ENCODE results near the gene SLC38A6. TPM values are rescaled to one million over a fixed set of nuclear protein-coding genes. Genes with fewer than 3 reads are reported as not detected.
A peak's percentile ranks its signal among the peaks of the same experiment; 100 is the strongest.

SLC38A6 gene
- total RNA-seq, 6 experiments from 2014 or later, result 9.7 to 13.8 (median 11.1) TPM

GRCh38 chr14:60975551-60975950, 5.5 kb upstream of the SLC38A6 start:
- no peaks in the 10 kb centered on the region for H3K9me3 Mint-ChIP-seq

DNA sequence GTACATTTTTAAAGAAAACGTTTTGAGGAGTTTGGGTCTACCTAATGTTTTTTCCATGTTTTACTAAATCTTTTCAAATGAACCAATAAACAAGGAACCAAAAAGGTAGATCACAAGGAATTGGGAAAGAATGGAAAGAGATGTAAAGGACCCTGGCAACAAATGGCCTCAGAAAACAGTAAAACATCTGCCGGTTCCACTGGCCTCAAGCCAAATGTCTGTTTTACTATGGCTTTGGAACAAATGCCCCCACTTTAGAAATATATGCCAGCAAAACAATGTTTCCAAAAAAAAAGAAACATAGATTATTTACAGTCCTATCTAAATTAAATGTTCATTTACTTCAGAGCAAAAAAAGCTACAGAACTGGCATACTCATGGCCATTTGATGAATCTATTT, 3.2 kb upstream of the SLC38A6 start:
- H3K27me3 Mint-ChIP-seq (ENCODE audit: insufficient read depth), result no peaks in the 10 kb centered on the region
- no peak overlapping the region for H3K27ac Mint-ChIP-seq
- no peak for DNase-seq
- H3K36me3 Mint-ChIP-seq (ENCODE audit: low read depth), result peaks cover 35% of the 10 kb centered on the region
- H3K4me1 Mint-ChIP-seq (ENCODE audit: low read depth), result peaks cover 4% of the 10 kb centered on the region
- TF ChIP-seq CTCF (IDR thresholded peaks at IDR 0.05), result no peak
- peak overlapping the region; percentile 45 for H3K4me3 Mint-ChIP-seq
- no peaks in the 10 kb centered on the region for H3K9me3 Mint-ChIP-seq

More at GRCh38 chr14:60975551-60975950, 5.5 kb upstream of the SLC38A6 start:
- Mint-ChIP-seq H3K27ac (no peak overlapping the region), H3K4me1 (ENCODE audit: low read depth) (peaks cover 4% of the 10 kb centered on the region), H3K36me3 (ENCODE audit: low read depth) (peaks cover 39% of the 10 kb centered on the region), H3K4me3 (no peak overlapping the region), H3K27me3 (ENCODE audit: insufficient read depth) (no peaks in the 10 kb centered on the region)
- DNase-seq, result no peak
- TF ChIP-seq CTCF (IDR thresholded peaks at IDR 0.05), result no peak

DNA sequence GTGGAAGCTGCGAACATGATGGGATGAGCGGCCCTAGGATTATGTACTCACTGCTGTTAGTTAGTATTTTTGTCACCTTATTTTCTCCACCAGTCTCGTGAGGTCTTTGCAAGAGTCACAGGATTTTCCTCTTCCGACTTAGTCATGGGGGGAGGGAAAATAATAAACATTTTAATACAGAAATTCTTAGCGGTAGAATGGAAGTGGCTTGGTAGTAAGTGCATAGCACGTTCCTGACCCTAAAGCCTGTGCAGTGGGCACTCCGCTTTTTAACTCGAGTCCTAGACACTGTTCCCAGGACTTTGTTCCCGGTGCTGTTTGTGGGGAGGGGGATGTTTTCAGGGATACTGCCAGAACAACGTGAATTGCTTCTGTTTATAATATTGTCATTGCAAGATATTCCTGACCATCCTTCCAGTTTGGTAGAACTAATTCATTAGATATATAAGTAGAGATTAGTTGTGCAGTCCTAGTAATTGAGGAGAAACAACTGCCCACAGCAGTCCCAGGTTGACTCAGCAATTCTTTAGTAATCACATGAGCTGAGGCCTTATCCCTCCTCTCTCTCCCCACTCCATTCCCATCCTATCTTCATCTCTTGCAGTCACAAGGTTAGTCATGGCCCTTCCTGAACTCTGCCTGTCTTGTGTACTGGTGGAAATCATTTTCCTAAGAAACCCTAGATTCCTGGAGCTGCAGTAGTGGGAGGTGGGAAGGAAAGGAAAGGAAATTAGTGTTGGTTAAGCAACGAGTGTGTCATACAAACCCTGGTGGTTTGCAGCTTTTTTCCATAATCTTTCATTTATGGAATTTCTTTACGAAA, 799 bp downstream of the SLC38A6 start:
- TF ChIP-seq CTCF (IDR thresholded peaks at IDR 0.05), result no peak
- H3K27ac Mint-ChIP-seq, result no peak overlapping the region
- no peaks in the 10 kb centered on the region for H3K9me3 Mint-ChIP-seq
- H3K4me3 Mint-ChIP-seq, result no peak overlapping the region
- H3K36me3 Mint-ChIP-seq (ENCODE audit: low read depth), result peaks cover 29% of the 10 kb centered on the region
- DNase-seq, result peak; percentile 77
- H3K4me1 Mint-ChIP-seq (ENCODE audit: low read depth), result no peaks in the 10 kb centered on the region; the same call in 1 of the 2 replicates
- no peaks in the 10 kb centered on the region for H3K27me3 Mint-ChIP-seq (ENCODE audit: insufficient read depth)

- DNase-seq, result no peak
- H3K27me3 Mint-ChIP-seq (ENCODE audit: insufficient read depth), result no peaks in the 10 kb centered on the region
- H3K4me1 Mint-ChIP-seq (ENCODE audit: low read depth), result no peaks in the 10 kb centered on the region; the same call in 1 of the 2 replicates
- H3K4me3 Mint-ChIP-seq, result no peak overlapping the region
- no peak for TF ChIP-seq CTCF (IDR thresholded peaks at IDR 0.05)
- H3K36me3 Mint-ChIP-seq (ENCODE audit: low read depth), result peaks cover 18% of the 10 kb centered on the region
- no peaks in the 10 kb centered on the region for H3K9me3 Mint-ChIP-seq
- no peak overlapping the region for H3K27ac Mint-ChIP-seq
Observed at GRCh38 chr14:60984196-60984595, 3.2 kb downstream of the SLC38A6 start.

DNA sequence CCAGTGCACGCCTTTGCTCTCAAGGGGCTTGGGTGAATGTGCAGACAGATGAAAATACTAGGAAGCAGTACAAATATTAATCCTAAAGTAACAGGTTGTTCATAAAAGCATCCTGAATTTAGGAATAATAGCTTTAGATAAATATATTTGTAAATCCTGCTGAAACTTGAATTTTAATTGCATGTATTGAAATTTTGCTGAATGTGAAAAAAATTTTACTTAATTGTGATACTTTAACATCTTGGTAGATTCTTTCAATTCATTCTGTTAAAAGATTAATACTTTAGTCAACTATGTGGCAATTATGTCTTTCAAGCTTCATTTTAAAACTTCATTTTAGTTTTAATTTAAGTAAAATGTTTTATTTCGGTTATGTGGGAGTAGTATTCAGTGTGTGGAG, 5.5 kb downstream of the SLC38A6 start:
- no peaks in the 10 kb centered on the region for H3K4me1 Mint-ChIP-seq (ENCODE audit: low read depth)
- DNase-seq, result no peak

More for the DNA sequence above, 5.5 kb downstream of the SLC38A6 start:
- Mint-ChIP-seq H3K27me3 (ENCODE audit: insufficient read depth) (0 out of 2 replicates have a peak, but pooled peaks cover 1% of the 10 kb centered on the region), H3K4me3 (no peak overlapping the region), H3K36me3 (ENCODE audit: low read depth) (peaks cover 14% of the 10 kb centered on the region), H3K27ac (no peak overlapping the region), H3K9me3 (no peaks in the 10 kb centered on the region)
- no peak for TF ChIP-seq CTCF (IDR thresholded peaks at IDR 0.05)
